Hepatocyte (in vitro differentiated cells): ENCODE data around the gene FRMD7. TPM values are rescaled to one million over a fixed set of nuclear protein-coding genes. Genes with fewer than 3 reads are reported as not detected.

Experiments
- DNase-seq: peaks from one replicate; pipeline ENCODE4 v3.0.0-alpha.2; 2016; ENCODE audit warnings: low spot score
- H2AFZ ChIP-seq: fragments of 200-600 bp; sonication (generic); 2 replicates; pipeline ENCODE4 v1.6.0; 2016; ENCODE audit warnings: antibody characterized with exemption, mild to moderate bottlenecking
- H3K27ac ChIP-seq: fragments of 200-600 bp; sonication (generic); 2 replicates; pipeline ENCODE4 v1.5.1; 2016; ENCODE audit warnings: mild to moderate bottlenecking
- H3K27me3 ChIP-seq: fragments of 200-600 bp; sonication (generic); 2 replicates; pipeline ENCODE4 v1.6.1; 2016
- H3K36me3 ChIP-seq: fragments of 200-600 bp; sonication (generic); replicated peaks from 2 replicates; pipeline ENCODE4 v1.5.1; 2016; ENCODE audit warnings: low read depth; ENCODE audit not compliant: insufficient read depth
- H3K4me1 ChIP-seq: fragments of 200-600 bp; sonication (generic); 2 replicates; pipeline ENCODE4 v1.5.1; 2016; ENCODE audit warnings: mild to moderate bottlenecking, moderate library complexity; ENCODE audit not compliant: insufficient read depth
- H3K4me2 ChIP-seq: fragments of 200-600 bp; sonication (generic); 2 replicates; pipeline ENCODE4 v1.6.0; 2016
- H3K4me3 ChIP-seq: fragments of 200-600 bp; sonication (generic); 2 replicates; pipeline ENCODE4 v1.5.1; 2016; ENCODE audit warnings: mild to moderate bottlenecking
- H3K79me2 ChIP-seq: fragments of 200-600 bp; sonication (generic); 2 replicates; pipeline ENCODE4 v1.6.0; 2017; ENCODE audit warnings: mild to moderate bottlenecking
- H3K9me2 ChIP-seq: fragments of 200-600 bp; sonication (generic); replicated peaks from 2 replicates; pipeline ENCODE4 v1.6.0; 2017; ENCODE audit warnings: mild to moderate bottlenecking; ENCODE audit not compliant: insufficient read depth
- H3K9me3 ChIP-seq: fragments of 200-600 bp; sonication (generic); 2 replicates; pipeline ENCODE4 v1.5.1; 2016; ENCODE audit warnings: low read depth, mild to moderate bottlenecking
- H4K20me1 ChIP-seq: fragments of 200-600 bp; sonication (generic); 2 replicates; pipeline ENCODE4 v1.6.0; 2016; ENCODE audit warnings: mild to moderate bottlenecking; ENCODE audit not compliant: insufficient read depth, poor library complexity, severe bottlenecking
- CTCF ChIP-seq: fragments of 200-600 bp; sonication (generic); IDR thresholded peaks from 2 replicates; pipeline ENCODE4 v1.5.1; 2016; ENCODE audit warnings: antibody characterized with exemption, mild to moderate bottlenecking; ENCODE audit not compliant: poor library complexity
- EZH2 ChIP-seq: fragments of 200-600 bp; sonication (generic); IDR thresholded peaks from 2 replicates; pipeline ENCODE4 v1.6.1; 2016; ENCODE audit warnings: antibody characterized with exemption, mild to moderate bottlenecking, borderline replicate concordance
- EZH2phosphoT487 ChIP-seq: fragments of 200-600 bp; sonication (generic); IDR thresholded peaks from one replicate; pipeline ENCODE4 v1.6.1; 2018; ENCODE audit warnings: antibody characterized with exemption, mild to moderate bottlenecking, low read depth, moderate library complexity; ENCODE audit not compliant: unreplicated experiment, severe bottlenecking
- WGBS: methylation state at CpG from one replicate; pipeline ENCODE4 v1.1.6; 2016; ENCODE audit warnings: low lambda C conversion rate; ENCODE audit errors: missing lambda C conversion rate; 5-methylcytosine and 5-hydroxymethylcytosine counted together
- polyA plus RNA-seq: library from polyadenylated mRNA; unstranded; fragments of >200 nt; fragmentation: Nextera tagmentation; extraction: Ambion mirVana; gene quantifications from 2 replicates; pipeline ENCODE4 v1.2.1, GENCODE V29; 2016
- total RNA-seq: library from RNA; depleted of rRNA; stranded (reverse); fragments of >200 nt; gene quantifications from 2 replicates; pipeline ENCODE4 v1.2.3, GENCODE V29; 2014

Gene FRMD7
- total and polyA plus RNA-seq, 2 experiments from 2014 or later = not detected

- no peaks in the 10 kb centered on the region for H3K9me3 ChIP-seq
- no peaks in the 10 kb centered on the region for H3K4me1 ChIP-seq
- H3K4me2 ChIP-seq = no peak overlapping the region
- no peak overlapping the region for H2AFZ ChIP-seq
- no peaks in the 10 kb centered on the region for H3K9me2 ChIP-seq
- WGBS = 59% methylated on average over 7 of the region's 7 CpGs
- H3K4me3 ChIP-seq = no peak overlapping the region
- H3K27ac ChIP-seq = no peak overlapping the region
- no peaks in the 10 kb centered on the region for H4K20me1 ChIP-seq
- TF ChIP-seq EZH2 (no peak), EZH2phosphoT487 (no peak), CTCF (peak; percentile 55)
- no peaks in the 10 kb centered on the region for H3K27me3 ChIP-seq
- no peaks in the 10 kb centered on the region for H3K36me3 ChIP-seq
- H3K79me2 ChIP-seq = no peaks in the 10 kb centered on the region
- DNase-seq = peak; percentile 68
These were observed 35.3 kb downstream of the FRMD7 start for GRCh38 chrX:132092439-132093065.

- no peak overlapping the region for H3K4me3 ChIP-seq
- no peaks in the 10 kb centered on the region for H3K79me2 ChIP-seq
- H2AFZ ChIP-seq = no peak overlapping the region
- no peak overlapping the region for H3K4me2 ChIP-seq
- WGBS = 75% methylated on average over 8 of the region's 8 CpGs
- H3K27ac ChIP-seq = no peak overlapping the region
- DNase-seq = no peak
- no peaks in the 10 kb centered on the region for H3K9me2 ChIP-seq
- H3K36me3 ChIP-seq = no peaks in the 10 kb centered on the region
- TF ChIP-seq EZH2 (no peak), CTCF (no peak)
- H3K27me3 ChIP-seq = no peaks in the 10 kb centered on the region
- H4K20me1 ChIP-seq = no peaks in the 10 kb centered on the region
- no peaks in the 10 kb centered on the region for H3K9me3 ChIP-seq
- no peaks in the 10 kb centered on the region for H3K4me1 ChIP-seq
These were observed 37.2 kb downstream of the FRMD7 start for GRCh38 chrX:132090403-132091159.

- Histone ChIP-seq H3K9me2 (no peaks in the 10 kb centered on the region), H3K4me1 (no peaks in the 10 kb centered on the region), H3K4me2 (no peak overlapping the region), H3K79me2 (no peaks in the 10 kb centered on the region), H3K27ac (no peak overlapping the region), H3K27me3 (no peaks in the 10 kb centered on the region), H4K20me1 (no peaks in the 10 kb centered on the region), H3K9me3 (no peaks in the 10 kb centered on the region), H3K4me3 (no peak overlapping the region), H2AFZ (no peak overlapping the region), H3K36me3 (no peaks in the 10 kb centered on the region)
- DNase-seq = no peak
- TF ChIP-seq EZH2 = no peak
- no peak for TF ChIP-seq EZH2phosphoT487
- TF ChIP-seq CTCF = no peak
These were observed 39.0 kb downstream of the FRMD7 start for GRCh38 chrX:132088864-132089263.
